Lung (tissue), 12 donors: ENCODE results near the gene HSD3B7. TPM values are rescaled to one million over a fixed set of nuclear protein-coding genes. Genes with fewer than 3 reads are reported as not detected.

ENCODE experiments used
- ATAC-seq: fragments of 200-7000 bp; cut with Tn5 transposase; one replicate; pipeline ENCODE4 v1.9.1; 2020; ENCODE audit warnings: moderate number of reproducible peaks; ENCODE audit not compliant: insufficient read depth, low FRiP score
- DNase-seq, 3 donors: peaks; one replicate each; pipeline ENCODE4 v3.0.0-alpha.2; 2013 to 2017
- H3K27ac ChIP-seq, 2 donors: one replicate each; pipeline ENCODE4 v1.5.1; 2013; ENCODE audit warnings: mild to moderate bottlenecking in 2 of 2, moderate library complexity in 2 of 2, control low read depth in 1 of 2, inconsistent platforms in 1 of 2, low read depth in 1 of 2, low read length in 1 of 2
- H3K27me3 ChIP-seq, 3 donors: one replicate each; pipeline ENCODE4 v1.5.1; 2013; ENCODE audit warnings: low read length in 2 of 3; ENCODE audit not compliant: control insufficient read depth in 3 of 3, insufficient read depth in 3 of 3
- H3K36me3 ChIP-seq, 4 donors: one replicate each; pipeline ENCODE4 v1.5.1; 2013; ENCODE audit warnings: low read length in 4 of 4, mild to moderate bottlenecking in 1 of 4, moderate library complexity in 1 of 4; ENCODE audit not compliant: control insufficient read depth in 4 of 4, insufficient read depth in 4 of 4
- H3K4me1 ChIP-seq, 5 donors: one replicate each; pipeline ENCODE4 v1.5.1; 2013; ENCODE audit warnings: low read length in 5 of 5, mild to moderate bottlenecking in 2 of 5, moderate library complexity in 1 of 5; ENCODE audit not compliant: control insufficient read depth in 5 of 5, insufficient read depth in 5 of 5
- H3K4me3 ChIP-seq: one replicate; pipeline ENCODE4 v1.5.1; 2013; ENCODE audit warnings: mild to moderate bottlenecking, control low read depth, moderate library complexity
- H3K9ac ChIP-seq, 2 donors: one replicate each; pipeline ENCODE4 v1.5.1; 2013; ENCODE audit warnings: low read length in 2 of 2, control low read depth in 1 of 2; ENCODE audit not compliant: insufficient read depth in 1 of 2
- H3K9me3 ChIP-seq, 4 donors: one replicate each; pipeline ENCODE4 v1.5.1; 2013; ENCODE audit warnings: low read length in 3 of 4, mild to moderate bottlenecking in 1 of 4, moderate library complexity in 1 of 4; ENCODE audit not compliant: control insufficient read depth in 4 of 4, insufficient read depth in 3 of 4
- CTCF ChIP-seq: IDR thresholded peaks from 2 replicates; pipeline ENCODE4 v1.5.1; 2012; ENCODE audit warnings: mild to moderate bottlenecking; ENCODE audit errors: control extremely low read depth, extremely low read depth
- whole genome bisulfite sequencing, 2 donors: extraction: QIAGEN DNeasy Blood & Tissue Kit; methylation state at CpG; one replicate each; pipeline ENCODE4 v1.1.7; 2013; 5-methylcytosine and 5-hydroxymethylcytosine counted together
- polyA plus RNA-seq, 2 donors: library from polyadenylated mRNA; stranded (reverse); fragments of 200-250 nt; gene quantifications; one replicate each; pipeline ENCODE4 v1.2.1, GENCODE V29; 2013
- total RNA-seq, 2 donors: library from RNA; depleted of rRNA in 1 of 2; stranded (reverse); fragments of >200 nt in 1 of 2; gene quantifications; one replicate each; pipeline ENCODE4 v1.2.1, GENCODE V29; 2014 to 2021
- donor health status: control.
- donor health status: control.
- donor health status: Bipolar disorder and iron deficiency.
- donor health status: healthy.
- donor health status: DM: yes; HTN: yes; CAD: no.

The HSD3B7 gene
- total and polyA plus RNA-seq, 4 donors: 6.2 to 34.5 (median 20.7) TPM

- Histone ChIP-seq H3K27ac (peak overlapping the region in 1 of 2 donors; percentile 18), H3K36me3 (peaks cover 0 to 30% (median 15%) of the 10 kb centered on the region in 4 donors), H3K4me1 (peaks cover 0 to 8% (median 0%) of the 10 kb centered on the region in 5 donors), H3K27me3 (no peaks in the 10 kb centered on the region), H3K9ac (no peak overlapping the region), H3K4me3 (peak overlapping the region; percentile 36), H3K9me3 (no peaks in the 10 kb centered on the region)
- no peak for TF ChIP-seq CTCF
- DNase-seq (peak; percentile 32 to 53 (median 48)), ATAC-seq (peak; percentile 14)
- 76 to 80% methylated on average over 19 to 20 of the region's 20 CpGs for WGBS, 2 donors
Observed at GRCh38 chr16:30985401-30986128, 558 bp downstream of the HSD3B7 start.

DNA sequence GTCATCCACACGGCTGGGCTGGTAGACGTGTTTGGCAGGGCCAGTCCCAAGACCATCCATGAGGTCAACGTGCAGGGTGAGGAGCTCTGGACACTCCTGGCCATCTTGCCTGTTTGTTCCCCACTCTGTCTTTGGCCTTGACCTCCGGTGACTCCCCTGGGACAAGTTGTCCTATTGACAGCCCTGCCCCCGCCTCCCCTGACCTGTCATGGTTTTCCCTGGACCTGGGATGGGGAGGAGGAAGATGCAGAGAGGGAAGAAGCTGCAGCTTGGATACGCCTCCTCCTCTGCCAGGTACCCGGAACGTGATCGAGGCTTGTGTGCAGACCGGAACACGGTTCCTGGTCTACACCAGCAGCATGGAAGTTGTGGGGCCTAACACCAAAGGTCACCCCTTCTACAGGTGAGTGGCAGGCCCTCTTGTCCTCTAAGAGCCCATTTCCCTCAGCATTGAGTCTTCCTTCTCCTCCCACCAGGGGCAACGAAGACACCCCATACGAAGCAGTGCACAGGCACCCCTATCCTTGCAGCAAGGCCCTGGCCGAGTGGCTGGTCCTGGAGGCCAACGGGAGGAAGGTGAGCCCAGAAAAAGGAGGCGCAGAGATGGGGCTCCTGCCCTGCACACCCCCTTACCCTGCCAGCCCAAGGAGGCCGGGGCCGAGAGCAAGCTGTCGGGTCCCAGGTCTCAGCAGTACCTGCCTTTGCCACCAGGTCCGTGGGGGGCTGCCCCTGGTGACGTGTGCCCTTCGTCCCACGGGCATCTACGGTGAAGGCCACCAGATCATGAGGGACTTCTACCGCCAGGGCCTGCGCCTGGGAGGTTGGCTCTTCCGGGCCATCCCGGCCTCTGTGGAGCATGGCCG, 1.4 kb downstream of the HSD3B7 start:
- DNase-seq (no peak), ATAC-seq (no peak)
- H3K36me3 ChIP-seq: peaks cover 0 to 24% (median 11%) of the 10 kb centered on the region in 4 donors
- WGBS, 2 donors: 95% methylated on average over 29 of the region's 29 CpGs
- H3K4me3 ChIP-seq: no peak overlapping the region
- peaks cover 0 to 8% (median 0%) of the 10 kb centered on the region in 5 donors for H3K4me1 ChIP-seq
- no peak for TF ChIP-seq CTCF
- no peaks in the 10 kb centered on the region for H3K27me3 ChIP-seq
- no peak overlapping the region for H3K27ac ChIP-seq
- no peaks in the 10 kb centered on the region for H3K9me3 ChIP-seq
- no peak overlapping the region for H3K9ac ChIP-seq

- Histone ChIP-seq H3K27me3 (peaks cover 0 to 4% (median 0%) of the 10 kb centered on the region in 3 donors), H3K9ac (no peak overlapping the region), H3K27ac (no peak overlapping the region), H3K4me1 (peaks cover 0 to 8% (median 0%) of the 10 kb centered on the region in 5 donors), H3K9me3 (no peaks in the 10 kb centered on the region), H3K36me3 (peaks cover 0 to 14% (median 6%) of the 10 kb centered on the region in 4 donors), H3K4me3 (no peak overlapping the region)
- DNase-seq (no peak), ATAC-seq (no peak)
- WGBS, 2 donors: 92 to 95% methylated on average over 30 of the region's 30 CpGs
- no peak for TF ChIP-seq CTCF
Observed at GRCh38 chr16:30987581-30988190, 2.7 kb downstream of the HSD3B7 start.
